Kidney tubule cell (primary cell): ENCODE measurements around the gene REM2.

Source experiments
- DNase-seq: peaks from one replicate; pipeline ENCODE4 v3.0.0-alpha.2; 2018; ENCODE audit warnings: low spot score

REM2 gene

GRCh38 chr14:22872833-22873520, 10.0 kb upstream of the REM2 start:
- DNase-seq = no peak

GRCh38 chr14:22875003-22875747, 7.8 kb upstream of the REM2 start:
- no peak for DNase-seq

GRCh38 chr14:22875748-22876319, 7.2 kb upstream of the REM2 start:
- no peak for DNase-seq

GRCh38 chr14:22877000-22877501, 6.0 kb upstream of the REM2 start:
- DNase-seq = no peak

GRCh38 chr14:22878271-22879246, 4.5 kb upstream of the REM2 start:
- no peak for DNase-seq

- no peak for DNase-seq
Measured at GRCh38 chr14:22882064-22882463, 958 bp upstream of the REM2 start.

- peak; percentile 76 for DNase-seq
Measured at GRCh38 chr14:22882529-22883172, 371 bp upstream of the REM2 start.

- no peak for DNase-seq
Measured at GRCh38 chr14:22884076-22884737, 1.2 kb downstream of the REM2 start.

GRCh38 chr14:22884738-22885523, 1.9 kb downstream of the REM2 start:
- DNase-seq = no peak

GRCh38 chr14:22885975-22886374, 3.0 kb downstream of the REM2 start:
- DNase-seq = no peak

- peak; percentile 86 for DNase-seq
Measured at GRCh38 chr14:22886500-22887259, 3.7 kb downstream of the REM2 start.

GRCh38 chr14:22887260-22887989, 4.4 kb downstream of the REM2 start:
- DNase-seq = peak; percentile 94

- no peak for DNase-seq
Measured at GRCh38 chr14:22887990-22888378, 5.0 kb downstream of the REM2 start.

- peak; percentile 22 for DNase-seq
Measured at GRCh38 chr14:22888662-22889061, 5.6 kb downstream of the REM2 start.

GRCh38 chr14:22890416-22890815, 7.4 kb downstream of the REM2 start:
- DNase-seq = no peak

- no peak for DNase-seq
Measured at GRCh38 chr14:22892488-22892887, 9.5 kb downstream of the REM2 start.

- no peak for DNase-seq
Measured at GRCh38 chr14:22893706-22894105, 10.7 kb downstream of the REM2 start.

GRCh38 chr14:22895402-22895801, 12.4 kb downstream of the REM2 start:
- no peak for DNase-seq

GRCh38 chr14:22896356-22896755, 13.3 kb downstream of the REM2 start:
- DNase-seq = no peak
